ENCODE measurements around the gene SHISA7.
"Not testable (repeated sequence)": the region's sequence is repeated elsewhere in the genome, so short reads cannot be mapped to it uniquely, and the experiment has no call there.

The SHISA7 gene

DNA sequence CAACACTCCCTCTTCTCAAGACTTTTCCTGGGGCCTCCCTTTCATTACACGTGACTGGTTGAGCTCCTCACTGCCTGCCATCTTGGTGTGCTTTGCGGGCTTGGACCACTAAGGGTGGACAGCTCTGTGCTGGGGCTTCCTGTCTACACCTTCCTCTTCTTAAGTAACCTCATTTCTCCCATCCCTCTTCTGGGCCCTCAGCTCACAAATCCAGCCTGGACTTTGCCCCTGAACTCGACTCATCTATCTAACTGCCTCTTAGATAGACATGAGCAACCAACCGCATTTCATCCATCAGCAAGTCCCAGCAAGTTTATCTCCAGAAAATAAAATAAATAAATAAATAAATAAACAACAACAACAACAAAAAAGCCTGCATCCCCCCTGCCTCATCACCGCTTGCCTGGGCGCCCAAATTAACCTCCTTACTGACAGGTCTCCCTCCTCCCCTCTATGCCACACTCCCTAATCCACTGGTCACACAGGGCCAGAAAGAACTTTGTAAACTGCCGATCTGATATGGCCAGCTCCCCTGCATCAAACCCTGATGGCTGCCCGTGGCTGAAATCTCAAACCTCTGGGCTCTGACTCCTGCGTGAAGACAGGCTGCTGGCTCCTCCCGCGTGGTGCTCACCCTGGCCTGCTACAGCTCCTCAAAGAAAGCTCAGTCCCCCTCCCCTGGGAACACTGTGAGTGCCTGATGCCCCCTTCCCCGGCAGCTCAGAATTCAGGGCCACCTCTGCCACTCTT is 10.6 kb upstream of the SHISA7 start:
- TF ChIP-seq, protein P1, sequence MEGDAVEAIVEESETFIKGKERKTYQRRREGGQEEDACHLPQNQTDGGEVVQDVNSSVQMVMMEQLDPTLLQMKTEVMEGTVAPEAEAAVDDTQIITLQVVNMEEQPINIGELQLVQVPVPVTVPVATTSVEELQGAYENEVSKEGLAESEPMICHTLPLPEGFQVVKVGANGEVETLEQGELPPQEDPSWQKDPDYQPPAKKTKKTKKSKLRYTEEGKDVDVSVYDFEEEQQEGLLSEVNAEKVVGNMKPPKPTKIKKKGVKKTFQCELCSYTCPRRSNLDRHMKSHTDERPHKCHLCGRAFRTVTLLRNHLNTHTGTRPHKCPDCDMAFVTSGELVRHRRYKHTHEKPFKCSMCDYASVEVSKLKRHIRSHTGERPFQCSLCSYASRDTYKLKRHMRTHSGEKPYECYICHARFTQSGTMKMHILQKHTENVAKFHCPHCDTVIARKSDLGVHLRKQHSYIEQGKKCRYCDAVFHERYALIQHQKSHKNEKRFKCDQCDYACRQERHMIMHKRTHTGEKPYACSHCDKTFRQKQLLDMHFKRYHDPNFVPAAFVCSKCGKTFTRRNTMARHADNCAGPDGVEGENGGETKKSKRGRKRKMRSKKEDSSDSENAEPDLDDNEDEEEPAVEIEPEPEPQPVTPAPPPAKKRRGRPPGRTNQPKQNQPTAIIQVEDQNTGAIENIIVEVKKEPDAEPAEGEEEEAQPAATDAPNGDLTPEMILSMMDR (IDR thresholded peaks at IDR 0.05; ENCODE audit: extremely low read depth, missing control alignments), result no peak
- no peak for DNase-seq (ENCODE audit: low spot score)

DNA sequence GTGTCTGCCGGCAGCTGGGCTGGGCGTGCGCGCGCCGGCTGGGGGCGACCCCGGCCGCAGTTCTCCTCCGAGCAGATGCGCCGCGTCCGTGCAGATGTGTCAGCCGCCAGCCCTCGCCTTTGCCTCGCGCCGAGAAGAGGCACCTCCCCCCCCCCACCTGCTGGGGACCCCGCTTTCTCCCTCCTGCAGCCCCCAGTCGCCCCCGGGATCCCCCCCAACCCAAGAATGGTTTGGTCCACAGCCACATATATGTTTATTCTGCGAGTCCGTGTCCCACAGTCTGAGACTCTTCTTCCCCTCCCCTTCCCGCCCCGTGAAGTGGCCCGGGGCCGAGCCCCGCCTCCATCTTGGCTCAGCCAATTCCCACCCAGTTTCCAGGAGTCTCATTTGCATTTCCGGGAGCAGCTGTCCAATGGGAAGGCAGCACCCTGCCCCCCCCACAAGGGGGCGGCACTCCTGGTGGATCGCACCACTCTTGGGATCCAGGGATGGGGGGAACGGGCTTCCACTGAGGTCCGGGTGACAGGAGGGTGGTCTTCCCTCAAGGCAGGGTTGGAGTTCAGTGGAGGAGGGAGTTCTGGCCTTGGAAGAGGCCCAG is 9.7 kb upstream of the SHISA7 start:
- TF ChIP-seq, protein P1 (IDR thresholded peaks at IDR 0.05; ENCODE audit: extremely low read depth, missing control alignments), result no peak
- no peak for DNase-seq (ENCODE audit: low spot score)

DNA sequence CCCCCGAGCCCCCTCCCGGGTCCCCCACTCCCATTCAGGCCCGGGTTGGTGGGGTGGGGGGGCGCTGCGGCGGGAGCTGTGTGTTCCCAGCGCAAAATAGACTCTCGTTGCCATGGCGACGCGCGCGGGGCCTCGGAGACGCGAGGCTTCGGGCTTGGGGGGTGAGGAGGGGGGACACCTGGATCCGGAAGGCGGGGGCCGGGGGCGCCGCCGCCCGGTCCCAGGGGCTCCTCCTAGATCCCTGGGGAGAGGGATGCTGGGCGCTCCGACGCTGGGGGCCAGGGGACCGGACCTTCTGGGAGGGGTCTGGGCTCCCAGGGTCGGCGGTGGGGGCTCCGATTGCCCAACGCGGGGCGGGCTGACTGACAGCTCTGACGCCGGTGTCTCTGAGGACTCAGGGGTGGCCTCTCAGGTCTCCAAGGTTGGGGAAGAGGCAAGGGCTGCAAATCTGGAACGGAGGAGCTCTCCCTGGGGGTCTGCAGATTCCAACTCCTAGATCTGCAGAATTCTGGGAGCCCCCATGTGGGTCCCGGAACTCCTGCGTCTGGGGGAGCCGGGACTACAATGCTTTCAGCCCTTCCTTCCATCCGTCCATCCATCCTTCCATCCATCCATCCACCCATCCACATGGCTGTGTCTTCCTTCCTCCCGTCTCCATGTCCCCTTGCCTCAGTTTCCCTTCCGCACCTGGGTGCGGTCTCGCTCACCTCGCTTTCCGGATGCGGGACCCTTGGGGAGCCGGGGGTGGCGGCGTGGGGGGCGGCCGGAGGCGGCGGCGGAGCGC is 9.1 kb upstream of the SHISA7 start:
- TF ChIP-seq, protein P1 (IDR thresholded peaks at IDR 0.05; ENCODE audit: extremely low read depth, missing control alignments), result no peak
- peak; percentile 46 for DNase-seq (ENCODE audit: low spot score)

DNA sequence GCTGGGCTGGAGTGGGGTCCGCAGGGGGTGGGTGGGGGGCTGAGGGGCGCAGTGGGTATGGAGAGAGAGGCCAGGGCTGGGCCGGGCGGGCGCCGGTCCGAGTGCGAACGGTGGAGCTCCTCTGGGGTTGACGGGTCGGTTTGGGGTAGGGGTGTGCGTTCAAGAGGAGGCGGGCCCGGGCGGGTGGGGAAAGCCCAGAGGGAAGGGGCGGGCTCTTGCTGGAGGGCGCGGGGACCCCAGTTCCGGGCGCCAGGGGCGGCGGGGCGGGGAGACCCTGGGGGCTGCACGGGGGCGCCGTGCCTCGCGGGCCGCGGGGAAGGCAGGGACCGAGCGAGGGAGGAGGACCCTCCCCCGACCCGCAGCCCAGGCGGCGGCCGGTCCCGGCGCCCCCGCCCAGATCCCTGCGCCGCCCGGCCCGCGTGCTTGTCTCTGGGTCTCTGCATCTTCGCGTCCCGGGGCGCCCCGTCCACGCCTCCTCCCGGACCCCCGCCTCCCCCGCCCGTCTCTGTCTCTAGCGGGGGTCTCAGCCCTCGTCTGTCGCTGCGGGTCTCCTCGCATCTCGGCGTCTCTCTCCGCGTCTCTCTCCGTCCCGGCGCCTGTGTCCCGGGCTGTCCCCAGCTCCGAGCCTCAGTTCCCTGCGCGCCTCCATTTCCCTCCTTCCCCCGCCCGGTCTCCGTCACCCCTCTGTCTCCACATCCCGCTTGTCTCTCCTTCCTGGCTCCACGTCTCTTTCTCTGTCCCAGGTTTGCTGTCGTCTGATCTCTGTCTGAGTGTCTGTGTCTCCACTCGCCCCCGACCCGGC is 8.3 kb upstream of the SHISA7 start:
- TF ChIP-seq, protein P1 (IDR thresholded peaks at IDR 0.05; ENCODE audit: extremely low read depth, missing control alignments), result no peak
- DNase-seq (ENCODE audit: low spot score), result peak; percentile 65

DNA sequence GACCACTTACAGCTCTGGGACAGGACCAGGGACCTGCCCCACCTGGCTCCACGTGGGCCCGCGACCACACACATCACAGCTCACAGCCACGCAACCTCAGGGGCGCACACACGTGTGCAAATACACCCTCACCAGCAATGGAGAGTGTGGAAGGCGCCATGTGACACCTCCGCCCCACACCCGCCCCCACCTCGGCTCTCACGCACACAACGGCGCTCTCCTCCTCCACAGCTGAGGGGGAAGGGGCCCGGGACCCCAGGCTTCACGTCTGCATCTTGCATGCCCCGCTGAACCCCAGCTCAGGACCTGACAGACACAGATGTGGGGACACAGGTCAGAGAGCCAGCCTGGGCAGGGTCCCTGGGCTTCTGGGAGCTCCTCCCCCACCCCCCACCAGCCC is 6.4 kb upstream of the SHISA7 start:
- no peak for DNase-seq (ENCODE audit: low spot score)
- TF ChIP-seq, protein P1 (IDR thresholded peaks at IDR 0.05; ENCODE audit: extremely low read depth, missing control alignments), result no peak

DNA sequence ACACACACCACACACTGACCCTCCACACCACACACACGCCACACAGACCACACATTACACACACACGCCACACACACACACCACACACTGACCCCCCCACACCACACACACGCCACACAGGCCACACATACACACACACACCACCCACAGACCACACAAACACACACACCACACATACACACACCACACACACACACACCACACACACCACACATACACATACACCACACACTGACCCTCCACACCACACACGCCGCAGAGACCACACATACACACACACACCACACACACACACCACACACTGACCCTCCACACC is 5.0 kb upstream of the SHISA7 start:
- not testable (repeated sequence) for DNase-seq (ENCODE audit: low spot score)

DNA sequence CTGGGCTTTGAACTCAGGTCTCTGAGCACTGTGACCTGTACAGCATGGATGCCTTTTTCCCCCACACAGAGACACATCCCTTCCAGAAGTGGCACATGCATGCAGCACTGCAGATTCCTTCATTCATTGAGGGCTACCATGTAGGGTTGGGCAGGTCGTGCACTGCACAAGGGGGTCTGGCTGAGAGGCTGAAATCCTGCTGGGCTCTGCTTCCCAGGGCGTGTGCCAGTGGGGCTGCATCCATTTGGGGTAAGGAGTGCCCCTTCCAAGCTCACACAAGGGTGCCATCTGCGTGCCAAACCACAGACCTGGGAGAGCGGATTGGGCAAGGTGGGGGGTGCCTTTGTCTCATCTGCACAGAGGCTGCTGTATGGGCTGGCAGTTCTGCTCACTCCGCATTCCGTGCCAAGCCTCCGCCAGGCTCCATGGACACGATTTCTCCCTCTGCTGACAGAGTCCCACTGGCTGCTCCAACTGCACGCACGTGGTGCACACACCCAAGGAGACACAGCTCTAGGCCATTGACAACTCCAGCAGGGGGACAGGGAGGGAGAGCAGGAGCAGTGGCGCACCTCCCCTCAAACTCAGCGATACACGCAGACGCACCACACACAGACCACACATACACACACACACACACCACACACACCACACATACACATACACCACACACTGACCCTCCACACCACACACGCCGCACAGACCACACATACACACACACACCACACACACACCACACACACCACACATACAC is 4.5 kb upstream of the SHISA7 start:
- no peak for DNase-seq (ENCODE audit: low spot score)
- TF ChIP-seq, protein P1 (IDR thresholded peaks at IDR 0.05; ENCODE audit: extremely low read depth, missing control alignments), result no peak
